Measurements from ENCODE around the gene KCNQ2.

- TF ChIP-seq, protein P1, sequence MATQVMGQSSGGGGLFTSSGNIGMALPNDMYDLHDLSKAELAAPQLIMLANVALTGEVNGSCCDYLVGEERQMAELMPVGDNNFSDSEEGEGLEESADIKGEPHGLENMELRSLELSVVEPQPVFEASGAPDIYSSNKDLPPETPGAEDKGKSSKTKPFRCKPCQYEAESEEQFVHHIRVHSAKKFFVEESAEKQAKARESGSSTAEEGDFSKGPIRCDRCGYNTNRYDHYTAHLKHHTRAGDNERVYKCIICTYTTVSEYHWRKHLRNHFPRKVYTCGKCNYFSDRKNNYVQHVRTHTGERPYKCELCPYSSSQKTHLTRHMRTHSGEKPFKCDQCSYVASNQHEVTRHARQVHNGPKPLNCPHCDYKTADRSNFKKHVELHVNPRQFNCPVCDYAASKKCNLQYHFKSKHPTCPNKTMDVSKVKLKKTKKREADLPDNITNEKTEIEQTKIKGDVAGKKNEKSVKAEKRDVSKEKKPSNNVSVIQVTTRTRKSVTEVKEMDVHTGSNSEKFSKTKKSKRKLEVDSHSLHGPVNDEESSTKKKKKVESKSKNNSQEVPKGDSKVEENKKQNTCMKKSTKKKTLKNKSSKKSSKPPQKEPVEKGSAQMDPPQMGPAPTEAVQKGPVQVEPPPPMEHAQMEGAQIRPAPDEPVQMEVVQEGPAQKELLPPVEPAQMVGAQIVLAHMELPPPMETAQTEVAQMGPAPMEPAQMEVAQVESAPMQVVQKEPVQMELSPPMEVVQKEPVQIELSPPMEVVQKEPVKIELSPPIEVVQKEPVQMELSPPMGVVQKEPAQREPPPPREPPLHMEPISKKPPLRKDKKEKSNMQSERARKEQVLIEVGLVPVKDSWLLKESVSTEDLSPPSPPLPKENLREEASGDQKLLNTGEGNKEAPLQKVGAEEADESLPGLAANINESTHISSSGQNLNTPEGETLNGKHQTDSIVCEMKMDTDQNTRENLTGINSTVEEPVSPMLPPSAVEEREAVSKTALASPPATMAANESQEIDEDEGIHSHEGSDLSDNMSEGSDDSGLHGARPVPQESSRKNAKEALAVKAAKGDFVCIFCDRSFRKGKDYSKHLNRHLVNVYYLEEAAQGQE (IDR thresholded peaks at IDR 0.05; ENCODE audit: unreplicated experiment), result no peak
- no peak for TF ChIP-seq CTCF (conservative IDR thresholded peaks at IDR 0.05; ENCODE audit: low read depth in 2 of 2)
- no peak for TF ChIP-seq EZH2phosphoT487 (IDR thresholded peaks at IDR 0.05; ENCODE audit: unreplicated experiment)
- TF ChIP-seq JUNB (IDR thresholded peaks at IDR 0.05; ENCODE audit: unreplicated experiment), result no peak
- TF ChIP-seq EZH2 (IDR thresholded peaks at IDR 0.05; ENCODE audit: low read depth, unreplicated experiment), result no peak
- no peak for TF ChIP-seq POLR2AphosphoS5 (IDR thresholded peaks at IDR 0.05; ENCODE audit: low read depth)
- TF ChIP-seq CREB1 (CRISPR knock-in tag; IDR thresholded peaks at IDR 0.05; ENCODE audit: low read depth), result no peak
These were observed 119.6 kb downstream of the KCNQ2 start for GRCh38 chr20:63352811-63353221.

Measured in GM23338 (cell line).